HL-60/S4 treated with retinoic acid at 250 ng/mL for 4 days and 3 days (cell line): ENCODE measurements around the gene SENP2.
"Not testable (repeated sequence)": the region's sequence is repeated elsewhere in the genome, so short reads cannot be mapped to it uniquely, and the experiment has no call there.

ENCODE experiments used
- in situ Hi-C: fragments of 300-500 bp; cut with MboI; formaldehyde crosslinking; loops from 2 replicates; pipeline ENCODE4 v1.7.0; 2022; ENCODE audit warnings: low sequenced_read_pairs

SENP2 gene

DNA sequence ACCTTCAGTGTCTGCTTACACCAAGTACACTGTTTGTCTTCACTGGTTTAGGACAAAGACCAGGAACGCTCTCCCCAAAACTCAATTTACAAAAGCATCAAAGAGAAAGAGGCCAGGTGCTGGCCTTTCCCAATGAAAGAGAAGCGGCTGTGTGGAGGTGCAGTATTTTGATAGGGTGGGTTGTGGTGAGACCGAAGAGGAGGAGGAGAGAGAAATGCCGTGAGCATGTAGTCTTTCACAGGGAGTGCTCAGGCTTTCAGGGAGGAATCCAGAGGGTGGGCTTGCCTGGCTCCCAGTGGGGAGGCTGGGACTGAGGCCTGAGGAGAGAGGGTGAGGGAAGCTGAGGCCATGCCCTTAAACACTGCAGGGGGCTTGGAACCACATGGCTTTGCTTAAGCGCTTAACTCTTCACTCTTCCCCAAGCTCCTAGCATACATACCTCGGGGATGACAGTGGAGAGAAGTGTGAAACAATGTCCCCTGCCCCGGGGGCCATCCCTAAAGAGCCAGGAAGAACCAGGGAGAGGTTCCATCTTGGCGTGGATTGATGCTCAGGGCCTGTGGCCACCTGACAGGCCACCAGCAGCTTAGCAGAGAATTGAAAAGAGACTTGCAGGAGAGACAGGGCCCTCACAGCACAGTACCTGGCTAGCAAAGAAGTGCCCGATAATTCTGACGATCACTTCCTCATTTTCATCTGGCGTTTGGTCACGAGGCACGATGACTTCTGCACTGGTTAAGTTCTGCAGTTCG lies 60.5 kb downstream of the SENP2 start:
- in situ Hi-C loops: no loop called here

DNA sequence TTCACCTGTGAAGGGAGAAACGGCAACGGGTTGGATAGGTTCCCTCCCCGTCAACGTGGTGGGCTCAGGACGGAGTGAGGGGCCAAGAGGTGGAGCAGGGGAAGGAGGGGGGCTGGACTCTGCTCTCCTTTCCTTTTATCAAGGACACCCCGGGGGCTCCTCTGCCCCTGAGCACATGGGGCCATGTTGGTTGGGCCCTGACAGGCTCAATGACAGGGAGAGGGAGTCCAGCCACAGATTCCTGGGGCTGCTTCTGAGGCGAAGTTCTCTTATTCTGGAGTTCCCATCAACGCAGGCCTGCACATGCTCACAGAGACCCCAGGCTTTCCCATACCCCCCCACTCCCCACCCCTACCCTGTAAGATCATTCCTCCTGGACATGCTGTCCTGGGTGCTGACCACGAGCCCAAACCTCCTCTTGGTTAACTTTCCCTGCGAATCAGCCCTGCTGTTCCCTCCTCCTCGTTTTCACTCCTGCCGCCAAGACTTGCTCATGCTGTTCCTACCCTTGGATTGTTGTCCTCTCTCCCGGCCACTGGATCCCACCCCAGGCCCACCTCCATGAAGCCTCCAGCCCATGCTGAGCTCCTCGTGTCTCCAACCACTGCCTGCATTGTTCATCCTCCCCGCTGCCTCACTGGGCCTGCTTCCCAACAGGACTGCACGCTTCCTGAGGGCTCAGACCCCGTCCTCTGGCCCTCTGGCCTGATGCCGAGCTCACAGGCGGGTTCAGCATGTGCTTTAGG lies 61.2 kb downstream of the SENP2 start:
- in situ Hi-C loops: no loop called here

DNA sequence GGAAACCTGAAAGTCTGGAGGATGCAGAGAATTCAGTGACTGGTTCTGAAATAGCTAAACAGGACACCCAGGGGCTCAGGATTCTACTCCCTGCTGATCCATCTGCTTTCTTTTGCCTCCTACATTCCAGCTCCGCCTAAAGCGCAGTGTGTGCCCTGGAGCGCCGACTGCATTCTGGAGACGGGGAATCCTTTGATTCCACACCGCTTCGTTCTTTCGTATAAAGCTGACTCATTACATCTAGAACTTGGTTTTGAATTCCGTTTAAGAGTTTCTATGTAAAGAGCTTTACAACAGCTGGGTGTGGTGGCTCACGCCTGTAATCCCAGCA lies 61.8 kb downstream of the SENP2 start:
- in situ Hi-C loops: no loop called here

DNA sequence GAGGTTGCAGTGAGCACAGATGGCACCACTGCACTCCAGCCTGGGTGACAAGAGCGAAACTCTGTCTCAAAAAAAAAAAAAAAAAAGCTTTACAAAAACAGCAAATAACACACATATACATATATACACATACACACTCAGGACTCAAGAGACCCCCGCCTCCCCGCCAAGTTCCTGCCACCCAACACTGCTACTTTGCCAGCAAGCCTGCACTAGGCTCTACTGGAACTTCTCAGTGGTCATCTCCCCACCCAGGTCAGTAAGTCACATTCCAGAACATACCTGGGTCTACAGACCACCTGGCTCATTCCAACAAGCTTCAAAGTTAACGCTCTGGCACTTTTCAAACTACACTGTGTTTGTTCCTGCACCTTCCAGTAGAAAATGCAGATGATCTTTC lies 62.3 kb downstream of the SENP2 start:
- in situ Hi-C loops: no loop called here

DNA sequence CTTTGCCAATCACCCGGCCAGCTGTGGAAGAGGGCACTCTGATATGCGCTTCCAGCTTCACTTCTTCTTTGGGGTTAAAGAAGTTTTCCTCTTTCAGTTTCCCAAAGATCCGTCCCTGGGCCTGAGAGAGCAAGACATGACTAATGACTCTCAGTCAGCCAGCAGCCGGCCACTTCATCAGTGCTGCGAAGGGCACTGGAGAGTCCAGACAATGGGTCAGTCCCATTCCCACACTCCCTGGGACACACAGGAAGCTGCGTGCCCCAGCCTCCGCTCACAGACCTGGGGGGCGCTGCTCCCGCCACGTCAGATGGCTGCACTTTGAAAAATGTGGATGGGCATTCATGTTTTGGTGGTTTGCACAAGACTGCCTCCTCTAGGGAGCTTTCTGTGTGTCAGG lies 63.3 kb downstream of the SENP2 start:
- in situ Hi-C loops: no loop called here

DNA sequence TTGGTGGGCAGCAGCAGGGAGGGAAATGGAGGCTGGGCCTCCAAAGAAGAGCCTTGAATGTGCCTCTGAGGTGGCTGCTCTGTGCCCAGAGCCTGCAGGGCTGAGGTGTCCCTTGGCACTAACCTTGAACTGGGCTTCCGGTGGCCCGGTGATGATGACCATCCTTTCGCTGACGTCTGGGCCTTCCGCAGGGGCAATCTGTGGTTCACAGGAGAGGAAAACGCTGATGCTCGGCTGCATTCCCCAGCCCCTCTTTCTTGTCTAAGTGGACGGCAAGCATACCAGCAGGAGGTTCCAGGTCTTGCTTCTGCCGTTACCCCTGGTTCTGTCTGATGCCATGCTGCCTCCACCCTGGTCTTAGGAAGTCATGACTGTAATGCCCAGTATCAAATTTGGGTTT lies 65.9 kb downstream of the SENP2 start:
- in situ Hi-C loops: no loop called here

DNA sequence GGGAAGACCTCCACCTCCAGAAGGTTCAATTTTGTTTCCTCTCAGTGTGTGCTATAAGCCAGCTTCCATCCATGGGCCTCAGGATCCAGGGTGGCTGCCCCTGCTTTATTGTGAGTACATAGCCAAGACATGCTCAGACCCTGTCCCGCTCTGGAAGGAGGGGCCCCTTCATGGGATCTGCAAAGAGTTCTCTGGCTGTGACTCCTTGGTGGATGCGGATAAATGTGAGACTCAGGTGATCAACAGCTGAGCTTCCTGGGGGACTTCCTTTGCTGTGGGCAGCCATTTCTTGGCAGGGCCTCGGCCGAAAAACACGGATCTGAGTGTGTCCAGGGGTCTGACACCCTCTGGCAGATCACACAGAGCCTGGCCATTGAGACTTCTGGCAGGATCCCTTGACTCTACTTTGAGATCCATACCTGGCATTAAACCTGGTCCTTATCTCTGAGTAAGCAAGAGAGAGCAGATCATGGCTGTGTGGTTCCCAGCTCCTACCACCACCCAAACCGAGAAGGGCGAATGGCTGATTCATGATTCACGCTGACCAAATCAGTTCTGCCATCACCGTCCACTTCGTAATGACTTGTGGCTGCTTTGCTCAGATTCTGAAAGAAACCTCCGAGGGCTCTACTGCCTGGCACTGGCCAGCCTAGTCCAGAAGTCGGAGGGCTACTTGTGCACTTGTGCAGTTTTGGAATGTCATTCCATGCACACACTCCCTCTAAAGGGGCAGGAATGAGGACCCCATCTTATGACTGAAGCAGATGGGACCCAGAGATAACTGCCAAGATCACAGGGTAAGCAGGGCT lies 68.1 kb downstream of the SENP2 start:
- in situ Hi-C loops: no loop called here

DNA sequence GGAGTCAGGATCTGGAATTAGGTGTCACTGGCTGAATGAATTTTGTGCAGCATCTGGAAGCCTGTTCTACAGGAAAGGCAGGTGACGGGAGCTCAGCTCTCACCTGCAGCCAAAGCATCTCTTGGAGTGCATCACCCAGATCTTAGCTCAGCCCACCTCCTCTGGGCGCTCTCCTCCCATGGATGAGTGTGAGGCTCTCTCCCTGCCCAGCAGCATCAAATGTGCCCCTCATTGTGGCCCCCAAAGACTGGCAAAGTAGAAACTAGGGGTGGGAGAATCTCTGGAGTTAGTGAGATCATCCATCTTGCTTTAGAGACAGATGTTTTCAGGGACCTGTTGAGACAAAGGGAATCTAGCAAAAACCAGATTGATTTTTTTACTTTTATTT lies 68.7 kb downstream of the SENP2 start:
- in situ Hi-C loops: no loop called here

DNA sequence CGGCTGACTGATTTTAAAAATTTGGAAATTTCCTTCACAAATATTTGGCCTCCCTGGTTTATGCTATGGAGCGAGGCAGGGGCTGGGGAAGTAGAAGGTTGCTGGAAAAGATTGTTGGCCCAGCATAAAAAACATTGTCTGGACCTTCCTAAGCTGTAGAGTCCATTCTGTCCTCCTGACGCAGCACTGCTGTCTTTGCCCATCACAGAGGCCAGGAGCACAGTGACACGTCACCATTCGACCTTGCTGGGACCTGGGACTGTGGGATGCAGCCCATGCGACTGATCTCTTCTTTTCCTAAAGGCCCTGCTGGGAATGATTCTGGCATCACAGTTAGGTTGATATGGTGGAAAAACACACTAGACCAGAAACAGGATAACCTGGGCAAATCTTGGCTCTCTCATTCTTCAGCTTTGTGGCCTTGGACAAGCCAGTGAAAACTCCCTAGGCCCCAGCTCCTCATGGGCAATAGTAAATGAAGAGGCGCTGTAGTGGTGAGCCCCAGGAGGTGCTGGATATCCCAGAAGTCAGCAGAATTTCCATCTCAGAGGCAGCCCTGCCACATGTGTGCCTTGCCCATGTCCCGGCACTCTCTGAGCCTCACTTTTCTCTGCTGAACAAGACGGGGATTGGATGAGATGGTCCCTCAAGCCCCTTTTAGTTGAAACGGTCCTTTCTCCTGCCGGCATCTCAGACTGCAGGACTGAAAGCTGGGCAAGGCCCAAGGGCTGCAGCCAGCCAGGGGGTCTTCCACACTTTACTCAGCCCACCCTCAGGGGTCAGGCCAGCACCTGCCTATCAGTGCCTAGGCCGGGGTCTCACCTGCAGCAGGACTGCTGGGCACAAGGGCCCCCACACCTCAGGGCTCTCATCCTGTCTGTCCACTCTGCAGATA lies 69.6 kb downstream of the SENP2 start:
- in situ Hi-C loops: no loop called here

DNA sequence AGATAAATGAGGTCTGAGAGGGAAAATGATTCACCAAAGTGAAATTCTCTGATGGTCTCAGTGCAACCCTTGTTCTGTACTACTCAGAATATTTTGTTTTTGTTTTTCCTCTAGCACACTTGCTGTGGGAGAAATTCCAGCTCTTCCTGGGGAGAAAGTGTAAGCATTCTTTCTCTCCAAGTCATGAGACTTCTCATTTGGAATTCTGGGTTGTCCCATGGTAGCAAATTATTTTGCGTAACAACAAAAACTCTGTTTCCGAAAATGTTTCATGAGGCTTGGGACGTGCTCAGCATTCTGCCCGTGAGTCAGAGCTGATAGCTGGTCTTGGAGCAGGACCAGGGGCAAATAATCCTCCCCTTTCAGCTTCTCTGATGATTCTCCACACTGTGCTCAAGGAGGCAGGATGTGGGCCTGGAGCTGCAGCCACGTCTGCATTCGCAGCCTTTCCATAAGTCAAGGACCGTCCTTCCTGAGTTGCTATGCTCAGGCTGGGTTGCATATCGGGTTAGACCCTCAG lies 70.3 kb downstream of the SENP2 start:
- in situ Hi-C loops: no loop called here

DNA sequence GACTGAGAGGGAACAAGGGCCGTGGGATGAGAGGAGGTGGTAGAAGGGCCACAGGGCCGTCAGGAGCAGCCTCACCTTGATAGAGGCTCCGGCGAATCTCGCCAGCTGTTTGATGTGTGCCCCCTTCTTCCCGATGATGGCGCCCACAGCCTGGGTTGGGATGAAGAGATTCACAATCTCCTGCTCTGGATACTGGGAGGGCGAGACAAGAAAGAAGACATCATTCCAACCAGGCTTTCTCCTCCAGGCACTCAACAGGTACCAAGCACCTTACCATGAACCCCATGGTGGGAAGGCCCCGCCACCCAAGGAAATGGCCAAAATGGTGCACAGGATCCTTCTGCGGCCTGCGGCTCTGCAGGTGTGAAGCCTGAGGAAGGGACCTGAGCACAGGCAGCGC lies 71.1 kb downstream of the SENP2 start:
- in situ Hi-C loops: no loop called here

DNA sequence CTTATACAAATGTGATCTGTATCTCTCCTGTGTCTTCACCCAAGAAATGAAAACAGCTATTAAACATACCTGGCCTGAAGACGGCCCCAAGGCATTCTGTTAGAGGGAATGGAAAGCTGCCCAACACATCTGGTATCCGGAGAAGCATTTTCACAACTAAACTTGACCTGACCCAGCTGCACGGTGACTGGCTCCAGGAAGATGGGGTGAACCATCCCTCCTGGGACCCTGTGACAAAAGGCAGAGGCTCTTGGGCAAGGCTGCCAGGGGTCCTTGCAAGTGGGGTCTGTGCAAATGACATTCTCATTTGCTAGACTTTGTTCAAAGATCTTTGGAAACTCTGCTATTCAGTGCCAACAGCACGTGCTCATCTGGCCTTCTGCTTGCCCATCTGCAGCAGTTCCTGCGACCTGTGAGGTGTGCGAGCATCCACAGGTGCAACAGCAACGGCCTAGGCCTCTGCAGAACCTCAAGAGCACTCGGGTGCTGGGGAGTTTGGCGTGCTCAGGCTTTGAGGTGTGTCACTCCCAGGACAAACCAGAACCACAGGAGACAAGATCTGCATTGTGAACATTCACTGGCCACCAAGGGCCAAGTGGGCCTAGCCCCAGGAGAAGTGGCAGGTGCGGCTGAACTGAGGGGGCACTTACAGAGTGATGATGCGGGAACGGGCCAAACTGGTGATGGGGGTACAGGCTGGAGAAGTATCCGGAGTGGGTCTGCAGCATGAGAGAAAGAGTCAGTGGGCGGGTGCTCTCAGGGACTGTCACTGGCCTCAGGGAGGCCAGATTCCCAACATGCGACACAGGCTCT lies 71.8 kb downstream of the SENP2 start:
- in situ Hi-C loops: no loop called here

DNA sequence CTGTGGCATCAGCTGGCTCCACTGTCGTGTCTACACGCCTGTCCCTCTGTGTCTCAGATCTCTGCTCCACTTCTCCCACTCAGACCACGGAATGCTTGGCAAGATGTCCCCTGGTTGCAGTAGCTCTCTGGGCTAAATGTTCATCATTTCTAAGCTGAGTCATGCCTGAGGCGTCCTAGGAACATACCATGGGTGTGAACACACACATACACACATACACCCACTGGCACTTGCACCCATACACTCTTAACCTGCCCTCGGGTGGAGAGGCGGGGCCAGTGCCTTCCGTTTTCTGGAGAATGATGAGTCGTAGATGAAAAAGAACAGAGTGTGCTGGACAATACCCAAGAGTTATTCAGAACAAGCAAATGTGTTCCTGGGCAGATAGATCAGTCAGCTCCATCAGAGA lies 72.4 kb downstream of the SENP2 start:
- in situ Hi-C loops: no loop called here

DNA sequence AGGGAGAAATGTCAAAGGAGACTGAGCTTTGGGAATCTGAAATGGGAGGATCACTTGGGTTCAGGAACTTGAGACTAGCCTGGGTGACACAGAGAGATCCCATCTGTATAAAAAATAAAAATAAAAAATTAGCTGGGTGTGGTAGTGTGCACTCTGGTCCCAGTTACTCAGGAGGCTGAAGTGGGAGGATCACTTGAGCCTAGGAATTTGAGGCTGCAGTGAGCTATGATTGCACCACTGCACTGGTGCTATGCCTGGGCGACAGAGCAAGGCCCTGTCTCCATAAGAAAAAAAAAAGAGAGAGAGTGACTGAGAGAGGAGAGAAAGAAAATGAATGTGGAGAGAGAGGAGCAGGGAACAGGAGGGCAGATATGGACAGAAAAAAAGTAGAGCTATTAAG lies 72.8 kb downstream of the SENP2 start:
- in situ Hi-C loops: no loop called here

DNA sequence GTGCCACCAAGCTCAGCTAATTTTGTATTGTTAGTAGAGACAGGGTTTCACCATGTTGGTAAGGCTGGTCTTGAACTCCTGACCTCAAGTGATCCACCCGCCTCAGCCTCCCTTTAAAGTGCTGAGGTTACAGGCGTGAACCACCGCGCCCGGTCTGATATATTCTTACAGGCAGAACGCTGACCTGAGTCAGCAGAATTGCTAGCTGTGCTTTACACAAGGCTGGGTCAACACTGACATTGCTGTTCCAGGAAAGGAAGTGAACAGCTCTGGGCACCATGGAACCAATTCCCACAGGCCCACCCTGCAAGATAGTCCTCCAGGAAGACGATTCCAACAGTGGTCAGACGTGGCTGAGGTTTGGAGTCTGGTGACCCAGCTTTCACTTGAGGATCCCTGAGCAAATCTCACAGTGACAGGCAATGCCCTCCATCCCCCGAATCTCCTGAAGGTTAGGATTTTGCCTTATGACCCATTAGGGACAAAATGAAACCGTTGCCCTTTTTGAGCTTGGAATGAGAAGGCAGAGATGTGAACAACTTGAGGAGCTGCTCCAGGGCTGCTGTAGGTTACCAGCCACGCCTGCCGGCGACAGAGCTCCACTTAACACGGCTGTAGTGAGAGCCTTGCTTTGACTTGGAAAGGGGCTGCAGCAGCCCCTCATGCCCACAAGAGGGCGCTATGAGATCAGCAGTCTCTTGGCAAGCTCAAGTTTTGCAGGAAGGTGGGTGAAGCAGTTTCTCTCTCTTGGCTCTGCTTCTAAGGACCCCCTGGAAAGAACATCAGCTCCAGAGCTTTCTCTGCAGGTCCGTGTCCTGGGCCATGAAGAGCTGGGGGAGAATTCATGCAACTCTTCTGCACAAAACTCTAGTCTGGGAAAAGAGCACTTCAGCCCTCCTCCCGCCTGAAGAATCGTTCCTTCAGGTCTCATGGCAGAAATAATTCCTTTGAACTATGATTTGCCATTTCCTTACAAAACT lies 74.1 kb downstream of the SENP2 start:
- in situ Hi-C loops: no loop called here

DNA sequence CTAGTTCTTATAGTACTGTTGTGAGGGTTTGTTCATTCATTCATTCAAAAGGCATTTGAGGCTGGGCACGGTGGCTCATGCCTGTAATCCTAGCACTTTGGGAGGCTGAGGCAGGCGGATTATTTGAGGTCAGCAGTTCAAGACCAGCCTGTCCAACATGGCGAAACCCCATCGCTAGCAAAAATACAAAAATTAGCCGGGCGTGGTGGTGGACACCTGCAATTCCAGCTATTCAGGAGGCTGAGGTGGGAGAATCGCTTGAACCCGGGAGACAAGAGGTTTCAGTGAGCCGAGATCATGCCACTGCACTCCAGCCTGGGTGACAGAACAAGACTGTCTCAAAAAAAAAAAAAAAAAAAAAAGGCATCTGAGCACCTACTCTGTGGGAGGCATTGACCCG lies 75.2 kb downstream of the SENP2 start:
- in situ Hi-C loops: not testable (repeated sequence)

DNA sequence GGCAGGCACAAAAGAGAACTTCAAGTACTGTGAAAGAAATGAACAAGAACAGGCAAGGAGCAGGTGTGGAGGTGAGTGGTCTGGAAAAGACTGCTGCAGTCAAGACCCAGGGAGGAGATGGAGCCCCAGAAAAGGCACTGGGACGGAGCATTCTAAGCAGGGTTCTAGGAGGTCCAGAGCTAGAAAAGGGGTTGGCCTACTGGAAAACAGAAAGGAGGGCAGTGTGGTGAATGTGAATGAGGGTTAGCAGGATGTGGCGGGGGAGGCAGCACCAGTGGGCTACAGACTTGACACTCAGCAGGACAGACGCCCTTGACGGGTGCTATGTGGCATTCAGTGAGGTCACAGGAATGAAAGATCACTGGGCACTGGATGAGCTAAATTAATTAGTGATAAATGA lies 75.7 kb downstream of the SENP2 start:
- in situ Hi-C loops: no loop called here

DNA sequence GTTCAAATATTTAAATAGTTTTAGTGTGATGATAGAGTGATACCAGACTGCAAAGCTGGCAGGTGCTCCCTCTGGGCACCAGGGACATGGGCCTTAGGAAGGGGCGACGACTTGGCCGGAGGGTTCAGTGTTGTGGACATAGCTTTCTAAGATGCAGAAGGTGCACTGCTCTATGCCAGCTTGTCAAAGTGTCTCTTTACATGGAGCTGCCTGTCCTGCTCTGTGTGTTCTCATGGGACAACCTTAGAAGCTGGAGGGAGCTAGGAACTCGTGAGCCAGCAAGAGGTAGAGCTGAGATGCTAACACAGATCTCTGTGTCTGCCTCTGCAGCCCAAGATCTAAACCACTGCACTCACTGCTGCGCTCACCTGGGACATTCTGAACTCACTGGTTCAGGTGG lies 77.8 kb downstream of the SENP2 start:
- in situ Hi-C loops: no loop called here

DNA sequence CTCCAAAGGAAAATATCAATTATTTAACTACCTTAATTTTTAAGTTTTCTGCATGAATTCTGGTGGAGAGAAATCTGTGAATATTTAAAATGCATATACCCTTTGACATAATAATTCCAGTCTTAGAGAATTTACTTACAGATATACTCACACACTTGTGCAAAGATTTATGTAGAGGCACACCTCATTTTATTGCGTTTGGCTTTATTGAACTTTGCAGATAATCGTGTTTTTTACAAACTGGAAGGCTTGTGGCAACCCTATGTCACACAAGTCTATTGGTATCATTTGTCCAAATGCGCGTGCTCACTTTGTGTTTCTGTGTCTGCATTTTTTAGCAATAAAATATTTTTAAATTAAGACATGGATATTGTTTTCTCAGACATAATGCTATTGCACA lies 81.5 kb downstream of the SENP2 start:
- in situ Hi-C loops: no loop called here
